Bronchial smooth muscle cell (primary cell): ENCODE data around the gene C3orf85. TPM values are rescaled to one million over a fixed set of nuclear protein-coding genes. Genes with fewer than 3 reads are reported as not detected.

Experiments
- total RNA-seq: library from RNA; depleted of rRNA; stranded (reverse); fragments of >200 nt; gene quantifications from 2 replicates; pipeline ENCODE4 v1.2.1, GENCODE V29; 2014

C3orf85 gene, protein sequence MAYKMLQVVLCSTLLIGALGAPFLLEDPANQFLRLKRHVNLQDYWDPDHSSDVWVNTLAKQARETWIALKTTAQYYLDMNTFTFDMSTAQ
- total RNA-seq = not detected in 2 replicates

DNA sequence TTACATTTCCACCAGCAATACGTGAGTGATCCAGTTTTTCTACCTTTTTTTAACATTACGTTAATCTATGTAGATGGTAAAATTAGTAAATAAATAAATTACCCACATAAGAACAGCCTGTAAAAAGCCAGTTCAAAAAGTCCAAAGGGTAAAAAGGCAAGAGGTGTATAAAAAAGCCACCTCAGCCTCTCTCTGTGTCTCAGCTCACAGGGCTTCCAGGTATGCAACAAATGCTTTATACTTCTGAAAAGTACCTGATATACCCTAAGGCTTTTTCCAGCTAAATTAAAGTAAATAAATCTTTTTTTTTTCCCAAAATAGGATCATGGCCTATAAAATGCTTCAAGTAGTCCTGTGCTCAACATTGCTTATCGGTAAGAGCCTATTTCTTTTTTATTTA lies at the start of gene C3orf85:
Gene C3orf85 (plus strand): TSS at position 197 of the 400 bp plus-strand sequence. CDS start 129 bp downstream, at position 326.

DNA sequence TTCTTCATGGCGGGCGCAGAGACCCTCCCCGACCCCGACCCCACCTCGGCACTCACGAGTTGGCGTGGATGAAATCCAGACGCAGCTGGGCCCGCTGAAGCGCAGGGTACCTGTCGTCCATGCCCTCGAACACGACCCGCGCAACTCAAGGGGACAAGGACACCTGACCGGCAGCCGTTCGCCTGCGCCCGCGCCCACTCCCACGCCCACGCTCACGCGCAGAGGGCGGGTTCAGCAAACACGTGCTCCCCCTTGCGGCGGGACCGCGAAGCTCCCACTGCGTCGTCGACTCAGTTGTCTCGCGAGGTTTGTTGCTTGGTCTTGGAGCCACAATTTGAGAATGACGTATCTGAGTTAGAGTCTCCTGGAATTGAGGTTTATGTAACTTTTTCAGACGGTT lies 18.6 kb upstream of the C3orf85 start, which contains the start of gene MORC1:
Gene MORC1 (minus strand): TSS at position 196 of the 400 bp plus-strand sequence. CDS start 75 bp downstream, at position 121.

Other genes with a start within 250 kb of the C3orf85 start
- gene GUCA1C, start 182.8 kb upstream of the C3orf85 start, total RNA-seq = not detected in 2 replicates
- gene MORC1, start 18.6 kb upstream of the C3orf85 start, total RNA-seq = not detected in 2 replicates
- not detected in 2 replicates for gene DPPA2, start 179.8 kb downstream of the C3orf85 start, total RNA-seq
- gene DPPA4, start 200.8 kb downstream of the C3orf85 start, total RNA-seq = not detected in 2 replicates